HL-60 (cell line): ENCODE results near the gene BLOC1S1.

Experiments used
- GABPA ChIP-seq: IDR thresholded peaks from 2 replicates; pipeline ENCODE4 v1.6.1; 2012; ENCODE audit warnings: low read depth
- POLR2AphosphoS5 ChIP-seq: IDR thresholded peaks from 2 replicates; pipeline ENCODE4 v1.6.1; 2012; ENCODE audit warnings: low read depth
- TF ChIP-seq, protein P1 (sequence below): IDR thresholded peaks from one replicate; pipeline ENCODE4 v1.5.1; 2011; ENCODE audit warnings: low read length, control low read depth, inconsistent platforms; ENCODE audit not compliant: insufficient read depth
- TF ChIP-seq, protein P2 (sequence below): IDR thresholded peaks from 2 replicates; pipeline ENCODE4 v1.6.1; 2012; ENCODE audit warnings: low read depth; ENCODE audit not compliant: insufficient replicate concordance

DNA sequence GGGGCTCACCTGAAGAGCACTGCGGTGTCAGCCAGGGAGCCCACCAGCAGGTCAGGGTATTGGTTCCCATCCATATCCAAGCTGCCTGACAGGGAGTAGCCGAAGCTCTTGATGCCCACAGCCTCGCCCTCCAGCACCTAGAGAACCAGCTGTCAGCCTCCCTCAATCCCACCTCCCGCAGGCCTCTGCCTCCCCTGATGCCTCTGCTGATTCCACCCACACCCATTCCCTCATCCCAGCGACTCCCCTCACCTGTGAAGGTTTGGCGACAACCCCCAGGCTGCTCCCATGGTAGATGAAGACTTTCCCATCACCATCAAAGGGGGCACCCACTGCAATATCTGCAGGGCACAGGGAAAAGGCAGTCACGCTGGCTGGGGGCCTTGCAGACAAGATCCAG, 18.2 kb upstream of the BLOC1S1 start:
- TF ChIP-seq, protein P1, sequence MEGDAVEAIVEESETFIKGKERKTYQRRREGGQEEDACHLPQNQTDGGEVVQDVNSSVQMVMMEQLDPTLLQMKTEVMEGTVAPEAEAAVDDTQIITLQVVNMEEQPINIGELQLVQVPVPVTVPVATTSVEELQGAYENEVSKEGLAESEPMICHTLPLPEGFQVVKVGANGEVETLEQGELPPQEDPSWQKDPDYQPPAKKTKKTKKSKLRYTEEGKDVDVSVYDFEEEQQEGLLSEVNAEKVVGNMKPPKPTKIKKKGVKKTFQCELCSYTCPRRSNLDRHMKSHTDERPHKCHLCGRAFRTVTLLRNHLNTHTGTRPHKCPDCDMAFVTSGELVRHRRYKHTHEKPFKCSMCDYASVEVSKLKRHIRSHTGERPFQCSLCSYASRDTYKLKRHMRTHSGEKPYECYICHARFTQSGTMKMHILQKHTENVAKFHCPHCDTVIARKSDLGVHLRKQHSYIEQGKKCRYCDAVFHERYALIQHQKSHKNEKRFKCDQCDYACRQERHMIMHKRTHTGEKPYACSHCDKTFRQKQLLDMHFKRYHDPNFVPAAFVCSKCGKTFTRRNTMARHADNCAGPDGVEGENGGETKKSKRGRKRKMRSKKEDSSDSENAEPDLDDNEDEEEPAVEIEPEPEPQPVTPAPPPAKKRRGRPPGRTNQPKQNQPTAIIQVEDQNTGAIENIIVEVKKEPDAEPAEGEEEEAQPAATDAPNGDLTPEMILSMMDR, result no peak
- TF ChIP-seq, protein P2, sequence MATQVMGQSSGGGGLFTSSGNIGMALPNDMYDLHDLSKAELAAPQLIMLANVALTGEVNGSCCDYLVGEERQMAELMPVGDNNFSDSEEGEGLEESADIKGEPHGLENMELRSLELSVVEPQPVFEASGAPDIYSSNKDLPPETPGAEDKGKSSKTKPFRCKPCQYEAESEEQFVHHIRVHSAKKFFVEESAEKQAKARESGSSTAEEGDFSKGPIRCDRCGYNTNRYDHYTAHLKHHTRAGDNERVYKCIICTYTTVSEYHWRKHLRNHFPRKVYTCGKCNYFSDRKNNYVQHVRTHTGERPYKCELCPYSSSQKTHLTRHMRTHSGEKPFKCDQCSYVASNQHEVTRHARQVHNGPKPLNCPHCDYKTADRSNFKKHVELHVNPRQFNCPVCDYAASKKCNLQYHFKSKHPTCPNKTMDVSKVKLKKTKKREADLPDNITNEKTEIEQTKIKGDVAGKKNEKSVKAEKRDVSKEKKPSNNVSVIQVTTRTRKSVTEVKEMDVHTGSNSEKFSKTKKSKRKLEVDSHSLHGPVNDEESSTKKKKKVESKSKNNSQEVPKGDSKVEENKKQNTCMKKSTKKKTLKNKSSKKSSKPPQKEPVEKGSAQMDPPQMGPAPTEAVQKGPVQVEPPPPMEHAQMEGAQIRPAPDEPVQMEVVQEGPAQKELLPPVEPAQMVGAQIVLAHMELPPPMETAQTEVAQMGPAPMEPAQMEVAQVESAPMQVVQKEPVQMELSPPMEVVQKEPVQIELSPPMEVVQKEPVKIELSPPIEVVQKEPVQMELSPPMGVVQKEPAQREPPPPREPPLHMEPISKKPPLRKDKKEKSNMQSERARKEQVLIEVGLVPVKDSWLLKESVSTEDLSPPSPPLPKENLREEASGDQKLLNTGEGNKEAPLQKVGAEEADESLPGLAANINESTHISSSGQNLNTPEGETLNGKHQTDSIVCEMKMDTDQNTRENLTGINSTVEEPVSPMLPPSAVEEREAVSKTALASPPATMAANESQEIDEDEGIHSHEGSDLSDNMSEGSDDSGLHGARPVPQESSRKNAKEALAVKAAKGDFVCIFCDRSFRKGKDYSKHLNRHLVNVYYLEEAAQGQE, result no peak
- TF ChIP-seq POLR2AphosphoS5 (no peak), GABPA (no peak)
